ENCODE results near the gene LRRC58. TPM values are rescaled to one million over a fixed set of nuclear protein-coding genes. Genes with fewer than 3 reads are reported as not detected.

Gene LRRC58
- total RNA-seq, 2 donors from 2014 or later: 20.2 to 21.8 TPM

DNA sequence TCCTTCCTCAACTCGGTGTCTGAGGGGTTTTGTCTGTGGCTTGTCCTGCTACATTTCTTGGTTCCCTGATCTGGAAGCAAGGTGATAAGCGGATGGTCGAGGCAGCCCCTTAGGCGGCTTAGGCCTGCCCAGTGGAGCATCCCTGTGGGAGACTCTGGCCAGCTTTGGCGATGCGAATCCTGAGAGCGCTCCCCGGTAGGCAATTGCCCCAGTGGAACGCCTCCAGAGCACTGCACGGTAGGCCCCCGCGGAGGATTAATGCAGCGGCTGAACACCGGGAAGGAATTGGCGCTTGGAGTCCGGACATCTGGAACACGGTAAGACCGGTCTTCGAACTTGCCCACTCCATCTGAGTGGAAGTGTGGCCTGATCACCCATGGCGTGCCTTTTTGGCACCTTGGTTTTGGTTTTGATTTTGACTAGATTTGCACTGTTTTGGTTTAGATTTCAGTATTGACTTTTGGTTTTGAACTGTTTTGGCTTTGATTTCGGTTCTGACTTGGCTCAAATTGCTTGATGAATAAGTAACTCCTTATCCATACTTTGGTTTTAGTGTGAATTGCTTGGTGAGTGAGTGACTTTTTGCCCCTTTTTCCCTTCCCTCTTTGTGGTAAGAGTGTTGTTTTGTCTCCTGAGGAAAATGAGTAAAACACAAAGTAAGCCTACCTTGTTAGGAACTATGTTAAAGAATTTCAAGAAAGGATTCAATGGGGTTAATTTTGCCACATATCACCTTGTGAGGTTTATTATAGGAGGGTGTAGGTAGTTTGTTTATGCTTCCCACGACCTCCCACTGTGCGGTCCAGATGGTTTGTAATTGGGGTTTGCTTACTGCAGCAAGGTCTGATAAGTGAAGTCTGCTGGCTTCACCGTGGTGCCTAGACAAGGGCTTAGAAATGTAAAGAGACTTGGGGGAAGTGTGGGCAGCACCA lies 37.0 kb downstream of the LRRC58 start:
- 91 to 93% methylated on average over 7 to 23 of the region's 24 CpGs for WGBS, 2 donors
- Histone ChIP-seq H3K36me3 (replicated peaks in 1 of 2; ENCODE audit: insufficient read depth in 1 of 2, low read depth in 2 of 2) (no peaks in the 10 kb centered on the region), H3K4me3 (no peak overlapping the region), H3K27ac (no peak overlapping the region), H3K4me1 (no peaks in the 10 kb centered on the region), H3K9me3 (no peaks in the 10 kb centered on the region), H3K27me3 (no peaks in the 10 kb centered on the region)
- ATAC-seq (no peak), DNase-seq (no peak)
- TF ChIP-seq POLR2A (IDR thresholded peaks at IDR 0.05): no peak
- TF ChIP-seq, protein P1, sequence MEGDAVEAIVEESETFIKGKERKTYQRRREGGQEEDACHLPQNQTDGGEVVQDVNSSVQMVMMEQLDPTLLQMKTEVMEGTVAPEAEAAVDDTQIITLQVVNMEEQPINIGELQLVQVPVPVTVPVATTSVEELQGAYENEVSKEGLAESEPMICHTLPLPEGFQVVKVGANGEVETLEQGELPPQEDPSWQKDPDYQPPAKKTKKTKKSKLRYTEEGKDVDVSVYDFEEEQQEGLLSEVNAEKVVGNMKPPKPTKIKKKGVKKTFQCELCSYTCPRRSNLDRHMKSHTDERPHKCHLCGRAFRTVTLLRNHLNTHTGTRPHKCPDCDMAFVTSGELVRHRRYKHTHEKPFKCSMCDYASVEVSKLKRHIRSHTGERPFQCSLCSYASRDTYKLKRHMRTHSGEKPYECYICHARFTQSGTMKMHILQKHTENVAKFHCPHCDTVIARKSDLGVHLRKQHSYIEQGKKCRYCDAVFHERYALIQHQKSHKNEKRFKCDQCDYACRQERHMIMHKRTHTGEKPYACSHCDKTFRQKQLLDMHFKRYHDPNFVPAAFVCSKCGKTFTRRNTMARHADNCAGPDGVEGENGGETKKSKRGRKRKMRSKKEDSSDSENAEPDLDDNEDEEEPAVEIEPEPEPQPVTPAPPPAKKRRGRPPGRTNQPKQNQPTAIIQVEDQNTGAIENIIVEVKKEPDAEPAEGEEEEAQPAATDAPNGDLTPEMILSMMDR (IDR thresholded peaks at IDR 0.05): no peak
- intact Hi-C loops (cut with DNase I): no loop called here

DNA sequence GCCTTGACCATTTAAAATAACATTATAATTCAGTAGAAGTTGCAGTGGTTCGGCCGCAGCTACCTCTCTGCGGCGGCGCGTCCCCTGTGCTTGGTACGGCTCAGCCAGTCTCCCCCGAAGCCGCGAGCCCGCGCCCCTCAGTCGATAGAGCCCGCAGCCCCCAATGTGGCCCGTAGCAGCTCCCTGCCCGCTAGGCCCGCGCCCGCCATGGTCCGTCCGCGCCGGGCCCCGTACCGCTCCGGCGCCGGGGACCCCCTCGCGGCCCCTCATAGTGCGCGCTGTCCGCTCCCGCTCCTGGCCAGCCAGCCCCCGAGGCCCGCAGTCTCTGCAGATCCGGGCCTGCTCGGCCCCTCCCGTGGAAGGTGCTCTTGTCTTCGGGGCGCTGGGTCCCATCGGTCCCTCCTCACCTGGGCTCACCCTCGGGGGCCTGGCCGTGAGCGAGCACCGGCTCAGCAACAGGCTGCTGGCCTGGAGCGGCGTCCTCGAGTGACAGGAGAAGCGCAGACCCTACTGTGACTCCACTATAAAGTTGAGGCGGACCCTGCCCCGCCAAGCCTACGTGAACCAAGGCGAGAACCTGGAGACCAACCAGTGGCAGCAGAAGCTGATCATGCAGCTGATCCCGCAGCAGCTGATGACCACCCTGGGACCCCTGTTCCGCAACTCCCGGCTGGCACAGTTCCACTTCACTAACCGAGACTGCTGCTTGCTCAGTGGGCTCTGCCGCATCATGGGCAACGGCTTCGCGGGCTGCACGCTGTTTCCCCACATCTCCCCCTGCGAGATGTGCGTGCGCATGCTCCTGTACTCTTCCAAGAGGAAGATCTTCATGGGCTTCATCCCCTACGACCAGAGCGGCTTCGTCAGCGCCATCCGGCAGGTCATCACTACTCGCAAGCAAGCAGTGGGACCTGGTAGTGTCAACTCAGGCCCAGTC lies 42.4 kb downstream of the LRRC58 start:
- H3K4me1 ChIP-seq: no peaks in the 10 kb centered on the region
- DNase-seq (no peak), ATAC-seq (no peak)
- 71 to 90% methylated on average over 23 to 64 of the region's 72 CpGs for WGBS, 2 donors
- no peak overlapping the region for H3K27ac ChIP-seq
- TF ChIP-seq, protein P1 (IDR thresholded peaks at IDR 0.05): no peak
- TF ChIP-seq POLR2A (IDR thresholded peaks at IDR 0.05): no peak
- no peaks in the 10 kb centered on the region for H3K36me3 ChIP-seq (replicated peaks in 1 of 2; ENCODE audit: insufficient read depth in 1 of 2, low read depth in 2 of 2)
- intact Hi-C loops (cut with DNase I): no loop called here
- H3K27me3 ChIP-seq: no peaks in the 10 kb centered on the region
- H3K4me3 ChIP-seq: no peak overlapping the region
- no peaks in the 10 kb centered on the region for H3K9me3 ChIP-seq

DNA sequence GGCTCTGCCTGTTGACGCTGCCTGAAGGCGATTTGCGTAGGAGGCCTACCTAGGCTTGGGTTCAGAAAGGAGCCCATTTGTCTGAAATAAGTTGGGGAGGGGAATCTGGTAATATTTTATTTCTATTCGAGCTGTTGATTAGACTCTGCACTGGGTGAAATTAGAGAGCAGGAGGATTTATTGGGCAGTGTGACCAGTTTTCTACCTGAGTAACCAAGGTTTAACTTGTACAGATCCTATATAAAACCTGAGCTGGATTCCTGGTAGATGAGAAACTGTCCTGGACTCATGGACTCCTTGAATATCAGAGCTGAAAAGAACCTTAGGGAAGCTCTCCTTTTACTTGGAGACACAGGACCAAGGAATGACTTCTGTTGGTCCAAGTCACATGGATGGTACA lies 44.5 kb downstream of the LRRC58 start:
- intact Hi-C loops (cut with DNase I): no loop called here
- Histone ChIP-seq H3K27ac (no peak overlapping the region), H3K4me3 (no peak overlapping the region), H3K27me3 (no peaks in the 10 kb centered on the region), H3K4me1 (no peaks in the 10 kb centered on the region), H3K9me3 (no peaks in the 10 kb centered on the region), H3K36me3 (replicated peaks in 1 of 2; ENCODE audit: insufficient read depth in 1 of 2, low read depth in 2 of 2) (no peaks in the 10 kb centered on the region)
- DNase-seq (no peak), ATAC-seq (no peak)
- WGBS, 2 donors: 90 to 93% methylated on average over 4 of the region's 4 CpGs
- no peak for TF ChIP-seq POLR2A (IDR thresholded peaks at IDR 0.05)
- TF ChIP-seq, protein P1 (IDR thresholded peaks at IDR 0.05): no peak

DNA sequence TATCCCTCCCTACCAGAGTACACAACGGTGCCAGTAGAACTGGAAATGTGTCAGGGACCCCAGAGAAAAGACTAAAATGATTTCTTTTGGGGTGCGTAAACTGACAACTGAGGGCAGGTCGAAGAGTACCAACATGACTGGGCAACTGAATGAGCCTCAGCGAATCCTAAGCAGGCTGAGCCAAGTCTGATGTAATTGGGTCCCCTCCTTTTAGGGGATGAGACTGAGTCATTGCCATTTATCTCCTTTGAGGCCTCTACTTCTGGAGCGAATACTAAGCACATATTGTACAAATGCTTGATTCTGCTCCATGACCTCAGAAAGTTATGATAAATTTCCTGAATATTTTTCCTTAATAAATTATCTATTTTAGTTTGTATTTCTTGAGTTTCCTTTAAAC lies 46.8 kb downstream of the LRRC58 start:
- H3K36me3 ChIP-seq (replicated peaks in 1 of 2; ENCODE audit: insufficient read depth in 1 of 2, low read depth in 2 of 2): no peaks in the 10 kb centered on the region
- DNase-seq (no peak), ATAC-seq (no peak)
- H3K27ac ChIP-seq: no peak overlapping the region
- no peak for TF ChIP-seq POLR2A (IDR thresholded peaks at IDR 0.05)
- TF ChIP-seq, protein P1 (IDR thresholded peaks at IDR 0.05): no peak
- intact Hi-C loops (cut with DNase I): no loop called here
- no peak overlapping the region for H3K4me3 ChIP-seq
- H3K4me1 ChIP-seq: no peaks in the 10 kb centered on the region
- no peaks in the 10 kb centered on the region for H3K9me3 ChIP-seq
- 89 to 92% methylated on average over 5 of the region's 5 CpGs for WGBS, 2 donors
- H3K27me3 ChIP-seq: no peaks in the 10 kb centered on the region
